K562 (cell line): ENCODE measurements around the gene COL1A2. TPM values are rescaled to one million over a fixed set of nuclear protein-coding genes. Genes with fewer than 3 reads are reported as not detected.

Experiments used
- ATAC-seq: fragments of 200-7000 bp; cut with Tn5 transposase; 3 replicates; pipeline ENCODE4 v1.9.1; 2020; ENCODE audit warnings: moderate library complexity
- BruUV-seq: library from RNA; stranded (reverse); fragments of 400-500 nt; replicated peaks from 2 replicates; lab custom pipeline; 2021; lab: Mats Ljungman, UMichigan
- CTCF ChIA-PET: fragments of 300-600 bp; formaldehyde crosslinking; extraction: SDS; loops from one replicate; lab custom pipeline; 2021; ENCODE audit warnings: low intra/inter-chr PET ratio; lab: Yijun Ruan, JAX
- POLR2A ChIA-PET: fragments of 300-600, 350-650 bp; sonication (Branson Sonifier 250); formaldehyde crosslinking; extraction: SDS; loops from one replicate; lab custom pipeline; 2021; ENCODE audit warnings: antibody characterized with exemption, inconsistent platforms; lab: Yijun Ruan, JAX
- DNase-seq, 4 experiments: peaks; one replicate each; pipeline versions ENCODE4 v3.0.0 to v3.0.0-alpha.2; 2011 to 2018; ENCODE audit warnings: low spot score in 3 of 4, mixed read lengths in 3 of 4; ENCODE audit errors: extremely low read depth in 1 of 4
- FAIRE-seq: peaks from 2 replicates; lab custom pipeline; 2011; peaks lifted over from hg19 to GRCh38; lab: Jason Lieb, UNC
- H2AFZ ChIP-seq: 2 replicates; pipeline ENCODE4 v1.6.0; 2011; ENCODE audit warnings: low read depth, low read length, control low read depth, inconsistent platforms
- H3K27ac ChIP-seq: fragments of 200-600 bp; 3 replicates; pipeline ENCODE4 v1.8.0; 2011; ENCODE audit warnings: low read depth, mild to moderate bottlenecking, control low read depth, inconsistent platforms, low read length, moderate library complexity, mixed read lengths; ENCODE audit errors: extremely low read depth
- H3K27me3 ChIP-seq, 2 experiments: fragments of 300-600 bp in 1 of 2; 2 replicates in 1 of 2; 3 replicates in 1 of 2; pipeline versions ENCODE4 v1.6.0 to v1.8.0; 2011; ENCODE audit warnings: inconsistent platforms in 2 of 2, low read length in 2 of 2, mild to moderate bottlenecking in 1 of 2, mixed read lengths in 1 of 2, moderate library complexity in 1 of 2; ENCODE audit not compliant: control insufficient read depth in 2 of 2, insufficient read depth in 2 of 2
- H3K36me3 ChIP-seq: fragments of 300-600 bp; 3 replicates; pipeline ENCODE4 v1.8.0; 2011; ENCODE audit warnings: mild to moderate bottlenecking, low read length, inconsistent platforms; ENCODE audit not compliant: control insufficient read depth, insufficient read depth
- H3K4me1 ChIP-seq, 2 experiments: fragments of 200-600 bp in 1 of 2; replicated peaks in 1 of 2; 2 replicates in 1 of 2; 3 replicates in 1 of 2; pipeline versions ENCODE4 v1.5.1 to v1.8.0; 2011; ENCODE audit warnings: inconsistent platforms in 2 of 2, low read length in 2 of 2, mild to moderate bottlenecking in 1 of 2, mixed read lengths in 1 of 2, moderate library complexity in 1 of 2; ENCODE audit not compliant: control insufficient read depth in 2 of 2, insufficient read depth in 2 of 2
- H3K4me2 ChIP-seq: 2 replicates; pipeline ENCODE4 v1.6.1; 2011; ENCODE audit warnings: low read length, control low read depth, inconsistent platforms, mixed read lengths; ENCODE audit not compliant: insufficient read depth
- H3K4me3 ChIP-seq: fragments of 200-600 bp; sonication (generic), shearing (Covaris generic); 2 replicates; pipeline ENCODE4 v1.5.1; 2016; ENCODE audit warnings: control low read depth, inconsistent platforms
- H3K79me2 ChIP-seq: fragments of 200-600 bp; 3 replicates; pipeline ENCODE4 v1.8.0; 2011; ENCODE audit warnings: low read length, inconsistent platforms; ENCODE audit not compliant: control insufficient read depth, insufficient read depth
- H3K9ac ChIP-seq, 2 experiments: 2 replicates each; pipeline versions ENCODE4 v1.6.0 to v1.6.1; 2011; ENCODE audit warnings: low read depth in 2 of 2, low read length in 2 of 2, control low read depth in 1 of 2, inconsistent platforms in 1 of 2, mild to moderate bottlenecking in 1 of 2, mixed read lengths in 1 of 2; ENCODE audit not compliant: insufficient read depth in 1 of 2
- H3K9me1 ChIP-seq: one replicate; pipeline ENCODE4 v1.6.0; 2011; ENCODE audit warnings: inconsistent platforms, mild to moderate bottlenecking, low read length, moderate library complexity; ENCODE audit not compliant: control insufficient read depth, insufficient read depth
- H3K9me3 ChIP-seq: replicated peaks from 2 replicates; pipeline ENCODE4 v1.5.1; 2011; ENCODE audit warnings: low read depth, low read length, inconsistent platforms; ENCODE audit not compliant: control insufficient read depth, insufficient read depth
- H4K20me1 ChIP-seq: replicated peaks from 2 replicates; pipeline ENCODE4 v1.6.1; 2011; ENCODE audit warnings: low read length, inconsistent platforms, mixed read lengths; ENCODE audit not compliant: control insufficient read depth, insufficient read depth
- ETS1 ChIP-seq: conservative IDR thresholded peaks from 2 replicates; pipeline ENCODE4 v1.6.1; 2011; ENCODE audit warnings: low read depth, mild to moderate bottlenecking, low read length; ENCODE audit not compliant: control insufficient read depth
- GTF2A2 ChIP-seq: IDR thresholded peaks from 2 replicates; pipeline ENCODE4 v1.6.1; 2016; ENCODE audit warnings: mild to moderate bottlenecking, missing genetic modification characterization, missing compliant biosample characterization
- GTF2F1 ChIP-seq: IDR thresholded peaks from 2 replicates; pipeline ENCODE4 v1.6.1; 2011; ENCODE audit warnings: low read depth, low read length, improper control_type of control experiment
- HDAC3 ChIP-seq: fragments of 450-650 bp; IDR thresholded peaks from 2 replicates; pipeline ENCODE4 v1.6.1; 2018; ENCODE audit warnings: borderline replicate concordance, mild to moderate bottlenecking, moderate library complexity; ENCODE audit not compliant: partially characterized antibody
- HIVEP1 ChIP-seq: fragments of 250-450 bp; sonication (Bioruptor Pico); IDR thresholded peaks from 2 replicates; pipeline ENCODE4 v1.4.0; 2020; ENCODE audit warnings: mild to moderate bottlenecking
- MEIS2 ChIP-seq: fragments of 450-650 bp; IDR thresholded peaks from 2 replicates; pipeline ENCODE4 v1.6.1; 2014; ENCODE audit warnings: mild to moderate bottlenecking; ENCODE audit not compliant: partially characterized antibody
- NCOA4 ChIP-seq: fragments of 450-650 bp; IDR thresholded peaks from 2 replicates; pipeline ENCODE4 v1.6.1; 2018; ENCODE audit warnings: mild to moderate bottlenecking; ENCODE audit not compliant: partially characterized antibody
- POLR2H ChIP-seq: IDR thresholded peaks from 2 replicates; pipeline ENCODE4 v1.6.1; 2016; ENCODE audit warnings: missing genetic modification characterization, low read depth, mild to moderate bottlenecking, control low read depth, missing compliant biosample characterization, moderate library complexity
- PTRF ChIP-seq: fragments of 450-650 bp; IDR thresholded peaks from 2 replicates; pipeline ENCODE4 v1.6.1; 2016; ENCODE audit warnings: mild to moderate bottlenecking, missing genetic modification characterization, missing compliant biosample characterization
- RHOXF2B ChIP-seq: fragments of 250-450 bp; sonication (Bioruptor Pico); conservative IDR thresholded peaks from 2 replicates; pipeline ENCODE4 v1.5.1; 2021
- TEAD1 ChIP-seq, 2 experiments: fragments of 450-650 bp in 1 of 2; sonication (generic) in 1 of 2; formaldehyde crosslinking; IDR thresholded peaks; 2 replicates each; pipeline versions ENCODE4 v1.4.0 to v1.8.0; 2020 to 2022; ENCODE audit warnings: mild to moderate bottlenecking in 2 of 2, missing genetic modification reagents in 1 of 2
- TRIM28 ChIP-seq: fragments of 450-650 bp; IDR thresholded peaks from 2 replicates; pipeline ENCODE4 v1.6.1; 2017
- ZNF143 ChIP-seq: sonication (generic); formaldehyde crosslinking; IDR thresholded peaks from 2 replicates; pipeline ENCODE4 v1.9.0; 2022; ENCODE audit warnings: mild to moderate bottlenecking, missing genetic modification reagents
- ZNF23 ChIP-seq: fragments of 250-450 bp; sonication (Bioruptor Pico); IDR thresholded peaks from 2 replicates; pipeline ENCODE4 v1.4.0; 2020; ENCODE audit warnings: mild to moderate bottlenecking
- ZNF551 ChIP-seq: fragments of 250-450 bp; sonication (Bioruptor Pico); IDR thresholded peaks from 2 replicates; pipeline ENCODE4 v1.5.0; 2021; ENCODE audit warnings: mild to moderate bottlenecking, moderate library complexity
- whole genome bisulfite sequencing: fragments of 100-300 bp; shearing (Covaris generic); methylation state at CpG from one replicate; pipeline ENCODE4 v1.1.6; 2016; ENCODE audit warnings: low coverage, mixed read lengths; ENCODE audit not compliant: insufficient coverage; ENCODE audit errors: missing lambda C conversion rate; 5-methylcytosine and 5-hydroxymethylcytosine counted together
- in situ Hi-C: fragments of 300-500 bp; cut with MboI; formaldehyde crosslinking; loops from 4 replicates; pipeline ENCODE4 v1.15.0; 2018; ENCODE audit warnings: inconsistent platforms, mixed read lengths
- intact Hi-C: fragments of 100-400 bp; cut with micrococcal nuclease; formaldehyde crosslinking; loops from 2 replicates; pipeline ENCODE4 v1.14.2; 2022
- polyA plus RNA-seq, 8 experiments: library from polyadenylated mRNA; depleted of rRNA in 4 of 8; stranded (reverse) in 5 of 8; unstranded in 3 of 8; fragments of >200 nt; fragmentation: Nextera tagmentation in 2 of 8; fragmentation: Illumina TruSeq in 1 of 8; extraction: Ambion mirVana in 2 of 8; extraction: Trizol in 1 of 8; gene quantifications; 2 replicates each; pipeline versions ENCODE4 v1.2.1 to v1.2.3, GENCODE V29; 2011 to 2014; ENCODE audit warnings: inconsistent platforms in 1 of 8, missing spikeins in 1 of 8
- total RNA-seq, 7 experiments: library from RNA; depleted of rRNA in 6 of 7; stranded (reverse); fragments of >200 nt in 6 of 7; fragmentation: Illumina TruSeq in 2 of 7; extraction: Trizol in 2 of 7; gene quantifications; 2 replicates each; pipeline versions ENCODE4 v1.2.1 to v1.2.3, GENCODE V29; 2011 to 2021; ENCODE audit warnings: low replicate concordance in 1 of 7

The COL1A2 gene
- total and polyA plus RNA-seq, 9 of the 15 experiments (the other 6 are each of a cell fraction or from before 2014, with no cell fraction given), result 0.94 to 11.6 (median 1.7) TPM

- no peak for ATAC-seq
- Histone ChIP-seq H2AFZ (no peak overlapping the region), H3K9me3 (no peaks in the 10 kb centered on the region), H3K9me1 (no peaks in the 10 kb centered on the region), H3K27ac (no peak overlapping the region), H3K27me3 (no peaks in the 10 kb centered on the region), H3K4me3 (no peak overlapping the region), H3K36me3 (no peaks in the 10 kb centered on the region), H3K9ac (no peak overlapping the region), H4K20me1 (no peaks in the 10 kb centered on the region), H3K4me1 (no peaks in the 10 kb centered on the region), H3K4me2 (no peak overlapping the region), H3K79me2 (no peaks in the 10 kb centered on the region)
- no TSS peak for BruUV-seq
- no peak for DNase-seq
- in situ Hi-C loops, result loop anchor here (25.0 kb wide), 1 partner anchor 1041 kb away; the partner anchor contains the start of gene ASB4
- ChIA-PET POLR2A (no interaction called here), CTCF (no interaction called here)
- intact Hi-C loops, result loop anchor here (10.0 kb wide), 1 partner anchor 208 kb away; the partner anchor contains the start of gene SGCE
- TF ChIP-seq POLR2H, result no peak
- TF ChIP-seq ZNF551 (CRISPR knock-in tag), result no peak
- TF ChIP-seq MEIS2, result no peak
- no peak for TF ChIP-seq GTF2F1
- no peak for TF ChIP-seq HDAC3
- no peak for TF ChIP-seq HIVEP1 (CRISPR knock-in tag)
- no peak for TF ChIP-seq RHOXF2B (CRISPR knock-in tag)
- TF ChIP-seq ZNF23 (CRISPR knock-in tag), result no peak
- TF ChIP-seq TEAD1 (CRISPR knock-in tag; IDR thresholded peaks at IDR 0.05), result no peak
- no peak for TF ChIP-seq PTRF
- TF ChIP-seq ZNF143 (CRISPR knock-in tag), result no peak
- no peak for TF ChIP-seq GTF2A2
- no peak for TF ChIP-seq TRIM28
- TF ChIP-seq ETS1, result no peak
- TF ChIP-seq NCOA4, result no peak
- FAIRE-seq, result no peak
- WGBS, result 7% methylated on average over 5 of the region's 5 CpGs
Observed at GRCh38 chr7:94446308-94446707, 51.6 kb downstream of the COL1A2 start.
